Activated CD4-positive, alpha-beta T cell treated with anti-CD3 and anti-CD28 coated beads for 24 hours (primary cell): ENCODE data around the gene PPTC7.
"Not testable (repeated sequence)": the region's sequence is repeated elsewhere in the genome, so short reads cannot be mapped to it uniquely, and the experiment has no call there.

ENCODE experiments used
- DNase-seq, 2 donors: peaks; one replicate each; pipeline ENCODE4 v3.0.0-alpha.2; 2020; ENCODE audit warnings: low read depth in 2 of 2

Gene PPTC7

GRCh38 chr12:110561471-110562201 is 21.5 kb downstream of the PPTC7 start:
- DNase-seq: no peak

DNA sequence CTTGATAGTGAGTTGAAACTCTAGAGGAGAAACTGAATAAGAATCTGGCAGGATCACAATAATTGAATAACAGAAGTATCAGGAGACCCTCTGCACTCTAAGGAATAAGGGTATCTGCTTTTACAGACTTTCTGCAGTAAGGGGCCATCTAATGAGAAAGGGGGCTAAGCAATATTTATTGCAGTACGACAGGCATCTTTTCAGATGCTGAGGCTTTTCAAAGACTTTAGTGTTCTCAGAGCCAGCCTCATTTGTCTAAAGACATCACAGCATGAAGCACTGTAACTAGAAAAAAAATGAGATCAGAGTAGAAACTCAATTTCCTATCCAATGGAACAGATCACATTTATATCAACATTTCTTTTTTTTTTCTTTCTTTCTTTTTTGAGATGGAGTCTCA is 22.2 kb downstream of the PPTC7 start:
- no peak for DNase-seq

DNA sequence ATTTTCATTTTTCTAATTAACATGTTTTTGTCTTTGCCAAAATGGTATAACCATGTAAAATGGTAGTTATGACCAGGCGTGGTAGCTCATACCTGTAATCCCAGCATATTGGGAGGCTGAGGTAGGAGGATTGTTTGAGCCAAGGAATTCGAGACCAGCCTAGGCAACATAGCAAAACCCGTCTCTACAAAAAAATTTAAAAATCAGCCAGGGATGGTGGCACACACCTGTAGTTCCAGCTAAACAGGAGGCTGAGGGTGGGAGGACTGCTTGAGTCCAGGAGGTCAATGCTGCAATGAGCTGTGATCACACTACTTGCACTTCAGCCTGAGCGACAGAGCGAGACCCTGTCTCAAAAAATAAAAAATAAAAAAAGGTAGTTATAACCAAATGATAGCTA is 23.1 kb downstream of the PPTC7 start:
- no peak for DNase-seq

DNA sequence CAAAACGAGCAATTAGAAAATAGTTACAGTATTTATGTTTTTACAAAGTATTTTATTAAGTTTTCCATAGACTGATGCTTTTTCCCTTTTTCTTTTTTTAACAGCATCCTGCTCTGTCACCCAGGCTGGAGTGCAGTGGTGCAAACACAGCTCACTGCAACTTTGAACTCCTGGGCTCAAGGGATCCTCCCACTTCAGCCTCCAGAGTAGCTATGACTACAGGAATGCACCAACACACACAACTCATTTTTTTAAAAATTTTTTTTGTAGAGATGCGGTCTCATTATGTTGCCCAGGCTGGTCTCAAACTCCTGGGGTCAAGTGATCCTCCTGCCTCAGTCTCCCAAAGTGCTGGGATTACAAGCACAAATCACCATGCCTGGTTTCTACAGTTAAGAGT is 24.2 kb downstream of the PPTC7 start:
- DNase-seq: not testable (repeated sequence)

- no peak for DNase-seq
Measured at GRCh38 chr12:110557300-110557699, 25.8 kb downstream of the PPTC7 start.

GRCh38 chr12:110556705-110557104 is 26.4 kb downstream of the PPTC7 start:
- DNase-seq: no peak

- no peak for DNase-seq
Measured at GRCh38 chr12:110555577-110556406, 27.3 kb downstream of the PPTC7 start.

- DNase-seq: no peak
Measured at GRCh38 chr12:110554184-110554583, 28.9 kb downstream of the PPTC7 start.

- no peak for DNase-seq
Measured at GRCh38 chr12:110550981-110551380, 32.1 kb downstream of the PPTC7 start.

- DNase-seq: no peak
Measured at GRCh38 chr12:110549716-110550115, 33.4 kb downstream of the PPTC7 start.

GRCh38 chr12:110548678-110549077 is 34.4 kb downstream of the PPTC7 start:
- DNase-seq: no peak

GRCh38 chr12:110547090-110547489 is 36.0 kb downstream of the PPTC7 start:
- no peak for DNase-seq

DNA sequence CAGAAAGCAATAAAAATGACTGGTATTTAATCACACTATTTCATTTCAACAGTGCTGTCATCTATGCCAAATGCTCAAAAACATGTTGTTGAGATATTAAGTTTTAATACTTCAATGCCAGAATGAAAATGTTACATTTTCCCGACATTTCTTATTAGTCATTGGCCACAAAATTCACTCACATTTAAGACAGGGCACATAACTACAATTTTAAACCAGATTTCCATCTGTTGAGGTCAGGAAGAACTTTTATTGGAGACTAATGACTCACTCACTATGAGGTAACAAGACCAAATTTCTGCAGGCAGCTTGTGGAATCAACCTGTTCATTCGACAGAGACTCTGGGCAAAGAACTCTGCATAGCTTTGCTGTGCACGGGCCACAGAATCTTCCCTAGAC is 36.8 kb downstream of the PPTC7 start:
- DNase-seq: no peak

- no peak for DNase-seq
Measured at GRCh38 chr12:110545812-110546211, 37.3 kb downstream of the PPTC7 start.

GRCh38 chr12:110545259-110545658 is 37.9 kb downstream of the PPTC7 start:
- not testable (repeated sequence) for DNase-seq

DNA sequence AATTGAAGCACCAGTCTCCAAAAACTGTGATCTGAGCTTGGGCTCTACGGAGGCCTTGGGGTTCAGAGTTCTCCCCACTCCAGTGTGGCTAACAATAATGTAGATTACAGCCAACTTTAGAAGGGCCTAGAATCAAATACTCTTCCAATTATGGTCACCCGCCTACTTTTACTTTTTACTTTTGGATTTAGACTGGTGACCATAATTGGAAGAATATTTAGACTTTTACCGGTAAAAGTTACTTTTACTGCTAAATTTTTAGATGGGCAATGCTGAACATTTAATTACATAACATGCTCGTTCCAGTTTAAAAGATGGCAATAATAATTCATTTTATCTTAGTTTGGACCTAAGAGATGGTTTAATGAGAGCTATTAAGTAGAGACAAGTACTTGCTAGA is 39.2 kb downstream of the PPTC7 start:
- DNase-seq: no peak

DNA sequence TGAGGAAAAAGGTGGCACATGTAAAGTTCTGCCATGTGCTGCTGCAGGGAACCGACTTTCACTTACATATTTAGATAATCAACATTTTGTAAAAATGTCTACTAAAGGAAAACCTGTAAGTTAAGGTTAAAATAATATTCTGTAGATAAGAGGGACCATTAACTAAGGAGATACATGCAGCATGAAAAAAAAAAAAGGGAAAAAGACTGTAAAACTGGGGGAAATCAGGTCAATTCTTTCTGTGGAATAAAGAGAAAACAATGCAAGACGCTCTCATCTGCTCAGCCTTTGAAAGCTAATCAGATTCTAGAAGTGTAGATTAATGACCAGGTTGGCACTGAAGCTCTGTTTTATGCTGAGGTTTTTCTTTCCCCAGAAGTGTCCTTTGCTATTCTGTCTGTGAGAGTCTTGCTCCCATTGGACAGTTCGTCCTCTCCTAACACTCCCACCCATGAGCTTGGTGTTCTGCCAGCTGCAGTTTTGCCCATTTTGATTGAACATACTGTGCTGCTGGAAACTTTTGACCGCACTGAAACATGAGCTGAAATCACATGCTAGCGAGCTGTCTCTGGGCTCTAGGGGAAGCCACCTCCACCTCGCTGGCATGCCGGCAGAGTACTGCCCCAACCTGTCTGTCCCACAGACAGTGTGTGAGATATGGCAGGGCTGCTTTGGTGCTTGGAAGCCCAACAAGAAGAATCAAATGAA is 39.7 kb downstream of the PPTC7 start:
- no peak for DNase-seq

DNA sequence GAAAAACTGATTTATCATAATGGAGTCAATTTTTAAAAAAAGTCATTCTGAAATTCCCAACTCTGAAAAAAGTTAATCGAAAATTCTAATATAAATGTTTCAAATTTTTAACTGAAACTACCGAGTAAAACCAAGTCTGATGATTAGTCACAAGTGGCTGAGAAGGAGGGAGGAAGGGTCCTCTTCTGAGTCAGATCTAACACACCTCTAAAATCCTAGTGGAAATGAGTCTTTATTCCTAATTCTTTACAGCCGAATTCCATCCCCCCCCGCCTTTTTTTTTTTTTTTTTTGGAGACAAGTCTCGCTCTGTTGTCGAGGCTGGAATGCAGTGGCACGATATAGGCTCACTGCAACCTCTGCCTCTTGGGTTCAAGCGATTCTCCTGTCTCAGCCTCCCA is 43.1 kb downstream of the PPTC7 start:
- no peak for DNase-seq

GRCh38 chr12:110538869-110539622 is 44.1 kb downstream of the PPTC7 start:
- no peak for DNase-seq

- no peak for DNase-seq
Measured at GRCh38 chr12:110537605-110538409, 45.3 kb downstream of the PPTC7 start.
